Stimulated activated CD4-positive, alpha-beta T cell treated with anti-CD3 and anti-CD28 coated beads, TNF-alpha, amount 100 ng/mL, for 24 hours (primary cell): Measurements from ENCODE around the gene TMEM114.

ENCODE experiments used
- DNase-seq, 3 experiments: peaks; one replicate each; pipeline ENCODE4 v3.0.0-alpha.2; 2020; ENCODE audit warnings: low read depth in 3 of 3

The TMEM114 gene

GRCh38 chr16:8589900-8590688, at the start of gene TMEM114:
Gene TMEM114 (minus strand): TSS chr16:8590511. CDS start chr16:8589838, 673 bp downstream.
- DNase-seq: no peak

- no peak for DNase-seq
Observed at GRCh38 chr16:8639694-8640093, 49.4 kb upstream of the TMEM114 start.

GRCh38 chr16:8634991-8635736, 44.9 kb upstream of the TMEM114 start:
- no peak for DNase-seq

GRCh38 chr16:8632675-8633182, 42.4 kb upstream of the TMEM114 start:
- DNase-seq: no peak

- no peak for DNase-seq
Observed at GRCh38 chr16:8631818-8632465, 41.6 kb upstream of the TMEM114 start.

GRCh38 chr16:8631373-8631772, 41.1 kb upstream of the TMEM114 start:
- DNase-seq: no peak

GRCh38 chr16:8630255-8630953, 40.1 kb upstream of the TMEM114 start:
- no peak for DNase-seq

GRCh38 chr16:8628981-8629725, 38.8 kb upstream of the TMEM114 start:
- no peak for DNase-seq

GRCh38 chr16:8627456-8627855, 37.1 kb upstream of the TMEM114 start:
- DNase-seq: no peak

- no peak for DNase-seq
Observed at GRCh38 chr16:8626946-8627345, 36.6 kb upstream of the TMEM114 start.

GRCh38 chr16:8625491-8626087, 35.3 kb upstream of the TMEM114 start:
- DNase-seq: no peak

- no peak for DNase-seq
Observed at GRCh38 chr16:8623634-8624033, 33.3 kb upstream of the TMEM114 start.

- DNase-seq: no peak
Observed at GRCh38 chr16:8622315-8622656, 32.0 kb upstream of the TMEM114 start.

- peak; percentile 85 to 92 (median 90) for DNase-seq
Observed at GRCh38 chr16:8621572-8622314, 31.4 kb upstream of the TMEM114 start, which contains the start of gene METTL22. Gene METTL22 (plus strand): TSS chr16:8621698. CDS start chr16:8625666, 3,968 bp downstream.

GRCh38 chr16:8621222-8621571, 30.9 kb upstream of the TMEM114 start:
- no peak for DNase-seq

GRCh38 chr16:8620535-8620934, 30.2 kb upstream of the TMEM114 start:
- DNase-seq: no peak

- DNase-seq: no peak
Observed at GRCh38 chr16:8619671-8620370, 29.5 kb upstream of the TMEM114 start.

GRCh38 chr16:8614435-8615029, 24.2 kb upstream of the TMEM114 start:
- DNase-seq: no peak
